Suprapubic skin (tissue), 4 donors: ENCODE results near the gene KRTAP26-1.

Experiments used
- CTCF ChIP-seq, 2 donors: fragments of 200-600 bp in 1 of 2; fragments of 450-650 bp in 1 of 2; sonication (generic) in 1 of 2; IDR thresholded peaks; one replicate each; pipeline ENCODE4 v1.5.1; 2016 to 2019; ENCODE audit warnings: antibody characterized with exemption in 2 of 2, mild to moderate bottlenecking in 1 of 2, moderate library complexity in 1 of 2
- EP300 ChIP-seq: sonication (generic); formaldehyde crosslinking; IDR thresholded peaks from one replicate; pipeline ENCODE4 v1.6.1; 2017; ENCODE audit warnings: antibody characterized with exemption
- POLR2A ChIP-seq, 2 donors: fragments of 450-650 bp; IDR thresholded peaks; one replicate each; pipeline ENCODE4 v1.6.1; 2017; ENCODE audit warnings: antibody characterized with exemption in 2 of 2, mild to moderate bottlenecking in 2 of 2, moderate library complexity in 2 of 2
- POLR2AphosphoS5 ChIP-seq, 3 donors: sonication (generic); formaldehyde crosslinking; IDR thresholded peaks; one replicate each; pipeline ENCODE4 v1.6.1; 2017; ENCODE audit warnings: antibody characterized with exemption in 3 of 3

GRCh38 chr21:30282850-30283249, 37.3 kb downstream of the KRTAP26-1 start, which contains the start of gene KRTAP24-1:
- no peak for TF ChIP-seq CTCF (IDR thresholded peaks at IDR 0.05)
- no peak for TF ChIP-seq POLR2AphosphoS5 (IDR thresholded peaks at IDR 0.05)
- TF ChIP-seq POLR2A (IDR thresholded peaks at IDR 0.05), result no peak
- TF ChIP-seq EP300, result no peak
